Right lobe of liver (tissue), 4 donors: ENCODE measurements around the gene DHX9.

Experiments used
- POLR2A ChIP-seq: fragments of 450-650 bp; IDR thresholded peaks from one replicate; pipeline ENCODE4 v1.6.1; 2017; ENCODE audit warnings: antibody characterized with exemption, mild to moderate bottlenecking
- TF ChIP-seq, protein P1 (sequence below), 4 donors: fragments of 200-600 bp in 3 of 4; fragments of 450-650 bp in 1 of 4; IDR thresholded peaks; one replicate each; pipeline versions ENCODE4 v1.5.1 to v1.8.0; 2016 to 2022; ENCODE audit warnings: antibody characterized with exemption in 4 of 4, mild to moderate bottlenecking in 2 of 4
- donor health status: DM: no; HTN: no; CAD: no.
- donor health status: DM: no; HTN: no; CAD: no.
- donor health status: DM: no; HTN: yes; CAD: no.

DNA sequence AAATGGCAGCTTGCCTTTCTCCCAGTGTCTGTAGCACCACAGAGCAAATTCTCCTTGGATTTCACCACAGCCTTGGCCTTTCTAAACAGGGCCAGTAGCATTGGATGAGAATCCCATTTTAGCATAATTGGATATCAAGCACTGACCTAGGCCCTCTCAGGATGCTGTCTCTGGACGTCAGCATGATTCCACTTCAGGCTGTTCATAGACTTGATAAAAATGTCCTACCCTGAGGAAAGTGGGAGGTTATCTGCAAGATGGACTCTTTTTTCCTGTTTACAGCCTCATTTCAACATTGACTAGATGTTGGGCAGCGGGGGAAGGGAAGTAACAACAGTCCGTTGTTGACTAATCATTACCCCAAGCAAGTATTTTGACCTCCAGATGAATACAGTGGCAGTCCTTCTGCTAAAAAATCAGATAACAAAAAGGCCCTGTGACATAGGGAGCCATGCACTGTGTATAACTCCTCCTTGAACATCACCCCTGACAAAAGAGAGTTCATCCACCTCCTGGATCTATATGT lies 44.4 kb upstream of the DHX9 start:
- TF ChIP-seq, protein P1, sequence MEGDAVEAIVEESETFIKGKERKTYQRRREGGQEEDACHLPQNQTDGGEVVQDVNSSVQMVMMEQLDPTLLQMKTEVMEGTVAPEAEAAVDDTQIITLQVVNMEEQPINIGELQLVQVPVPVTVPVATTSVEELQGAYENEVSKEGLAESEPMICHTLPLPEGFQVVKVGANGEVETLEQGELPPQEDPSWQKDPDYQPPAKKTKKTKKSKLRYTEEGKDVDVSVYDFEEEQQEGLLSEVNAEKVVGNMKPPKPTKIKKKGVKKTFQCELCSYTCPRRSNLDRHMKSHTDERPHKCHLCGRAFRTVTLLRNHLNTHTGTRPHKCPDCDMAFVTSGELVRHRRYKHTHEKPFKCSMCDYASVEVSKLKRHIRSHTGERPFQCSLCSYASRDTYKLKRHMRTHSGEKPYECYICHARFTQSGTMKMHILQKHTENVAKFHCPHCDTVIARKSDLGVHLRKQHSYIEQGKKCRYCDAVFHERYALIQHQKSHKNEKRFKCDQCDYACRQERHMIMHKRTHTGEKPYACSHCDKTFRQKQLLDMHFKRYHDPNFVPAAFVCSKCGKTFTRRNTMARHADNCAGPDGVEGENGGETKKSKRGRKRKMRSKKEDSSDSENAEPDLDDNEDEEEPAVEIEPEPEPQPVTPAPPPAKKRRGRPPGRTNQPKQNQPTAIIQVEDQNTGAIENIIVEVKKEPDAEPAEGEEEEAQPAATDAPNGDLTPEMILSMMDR (IDR thresholded peaks at IDR 0.05), result no peak
- TF ChIP-seq POLR2A, result no peak
